MCF 10A (cell line): Measurements from ENCODE around the gene BCAR3. TPM values are rescaled to one million over a fixed set of nuclear protein-coding genes. Genes with fewer than 3 reads are reported as not detected.

Experiments
- BruUV-seq: library from RNA; stranded (reverse); fragments of 400-500 nt; replicated peaks from 2 replicates; lab custom pipeline; 2021; lab: Mats Ljungman, UMichigan
- CTCF ChIA-PET: fragments of 300-600 bp; sonication (Branson Sonifier 250); formaldehyde crosslinking; extraction: SDS; loops from one replicate; lab custom pipeline; 2021; ENCODE audit warnings: antibody characterized with exemption, inconsistent platforms; lab: Yijun Ruan, JAX
- POLR2A ChIA-PET: fragments of 300-600, 350-650 bp; sonication (Branson Sonifier 250); formaldehyde crosslinking; extraction: SDS; loops from one replicate; lab custom pipeline; 2020; ENCODE audit warnings: antibody characterized with exemption, inconsistent platforms; lab: Yijun Ruan, JAX
- DNase-seq: peaks from one replicate; pipeline ENCODE4 v3.0.0-alpha.2; 2018; ENCODE audit not compliant: unreplicated experiment
- H3K27ac Mint-ChIP-seq: one replicate; pipeline ENCODE4 v1.8.0; 2022; ENCODE audit warnings: mild to moderate bottlenecking, low read depth, mixed read lengths; ENCODE audit not compliant: unreplicated experiment
- H3K27me3 Mint-ChIP-seq: one replicate; pipeline ENCODE4 v1.8.0; 2022; ENCODE audit warnings: mixed read lengths; ENCODE audit not compliant: insufficient read depth, unreplicated experiment
- H3K36me3 Mint-ChIP-seq: one replicate; pipeline ENCODE4 v1.8.0; 2022; ENCODE audit warnings: mild to moderate bottlenecking, moderate library complexity, mixed read lengths; ENCODE audit not compliant: insufficient read depth, unreplicated experiment
- H3K4me1 Mint-ChIP-seq: one replicate; pipeline ENCODE4 v1.8.0; 2022; ENCODE audit warnings: mixed read lengths; ENCODE audit not compliant: insufficient read depth, unreplicated experiment
- H3K4me3 Mint-ChIP-seq: one replicate; pipeline ENCODE4 v1.8.0; 2022; ENCODE audit warnings: mild to moderate bottlenecking, moderate library complexity, mixed read lengths; ENCODE audit not compliant: unreplicated experiment
- H3K9me3 Mint-ChIP-seq: one replicate; pipeline ENCODE4 v1.8.0; 2022; ENCODE audit warnings: mixed read lengths; ENCODE audit not compliant: unreplicated experiment
- CTCF ChIP-seq: fragments of 200-600 bp; IDR thresholded peaks from one replicate; pipeline ENCODE4 v1.8.0; 2022; ENCODE audit warnings: antibody characterized with exemption, mild to moderate bottlenecking; ENCODE audit not compliant: unreplicated experiment
- intact Hi-C: fragments of 100-400 bp; cut with micrococcal nuclease; formaldehyde crosslinking; loops from 2 replicates; pipeline ENCODE4 v1.14.1; 2022
- total RNA-seq: library from RNA; stranded (reverse); gene quantifications from 2 replicates; pipeline ENCODE4 v1.2.3, GENCODE V29; 2022

Gene BCAR3
- total RNA-seq, 1 experiment from 2014 or later: 130 TPM

GRCh38 chr1:93617670-93618499 lies 63.8 kb downstream of the BCAR3 start:
- peak; percentile 42 for DNase-seq

DNA sequence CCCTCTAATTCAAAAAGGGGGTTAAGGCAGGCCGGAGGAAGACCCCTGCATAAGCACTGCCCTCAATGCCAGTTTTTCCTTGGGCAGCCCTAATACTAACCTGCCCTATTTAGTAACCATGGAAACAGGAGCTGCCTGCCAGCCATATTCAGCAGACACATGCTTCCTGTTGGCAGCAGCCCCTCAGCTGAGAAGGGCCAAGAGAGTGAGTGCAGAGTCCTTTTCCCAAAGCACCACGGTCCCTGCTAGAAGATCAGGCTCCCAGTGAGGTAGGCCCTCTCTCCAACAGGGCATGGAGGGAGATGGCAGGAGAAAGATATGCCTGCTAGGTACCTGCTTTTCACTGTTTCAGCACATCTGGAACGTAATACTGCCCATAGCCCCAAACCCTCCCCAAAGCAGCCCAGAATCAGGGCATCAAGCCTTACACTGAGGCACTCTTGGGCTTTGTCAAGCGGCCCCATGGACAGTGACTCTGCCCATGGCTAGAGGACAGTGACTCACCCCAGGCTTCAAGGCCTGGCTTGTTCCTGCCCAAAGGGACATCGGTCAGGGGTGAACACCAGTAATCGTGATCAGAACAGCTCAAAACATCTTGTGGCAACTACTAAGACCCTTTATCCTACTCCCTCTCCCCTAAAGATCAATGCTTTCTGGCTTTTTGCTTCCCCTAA lies 64.5 kb downstream of the BCAR3 start:
- Mint-ChIP-seq H3K27me3 (no peaks in the 10 kb centered on the region), H3K9me3 (no peaks in the 10 kb centered on the region), H3K4me3 (no peak overlapping the region), H3K27ac (peak overlapping the region; percentile 97), H3K4me1 (peaks cover 74% of the 10 kb centered on the region), H3K36me3 (peaks cover 30% of the 10 kb centered on the region)
- peak; percentile 58 for DNase-seq
- ChIA-PET CTCF (interaction anchor here (0.5 to 4.7 kb wide), 11 partner anchors 10 to 278 kb away, joined by 3 to 21 read pairs (median 4); partner anchors contain the start of gene FNBP1L), POLR2A (interaction anchor here (0.6 to 8.5 kb wide), 20 partner anchors 9 to 439 kb away, joined by 3 to 72 read pairs (median 6); partner anchors contain the start of gene FNBP1L)
- BruUV-seq: no TSS peak
- intact Hi-C loops: no loop called here
- no peak for TF ChIP-seq CTCF

More at GRCh38 chr1:93617670-93618499, 63.8 kb downstream of the BCAR3 start:
- intact Hi-C loops: no loop called here
- POLR2A ChIA-PET: interaction anchor here (0.6 to 8.5 kb wide), 17 partner anchors 10 to 439 kb away, joined by 3 to 72 read pairs (median 7); partner anchors contain the start of gene FNBP1L
- Mint-ChIP-seq H3K27ac (peak overlapping the region; percentile 97), H3K4me3 (no peak overlapping the region), H3K9me3 (no peaks in the 10 kb centered on the region), H3K36me3 (peaks cover 30% of the 10 kb centered on the region), H3K27me3 (no peaks in the 10 kb centered on the region), H3K4me1 (peaks cover 76% of the 10 kb centered on the region)
- BruUV-seq: no TSS peak
- no peak for TF ChIP-seq CTCF
- CTCF ChIA-PET: interaction anchor here (0.5 to 4.7 kb wide), 11 partner anchors 9 to 279 kb away, joined by 3 to 21 read pairs (median 4); partner anchors contain the start of gene FNBP1L

- Mint-ChIP-seq H3K9me3 (no peaks in the 10 kb centered on the region), H3K27ac (peak overlapping the region; percentile 97), H3K4me1 (peaks cover 72% of the 10 kb centered on the region), H3K27me3 (no peaks in the 10 kb centered on the region), H3K36me3 (peaks cover 24% of the 10 kb centered on the region), H3K4me3 (no peak overlapping the region)
- peak; percentile 54 for DNase-seq
- no TSS peak for BruUV-seq
- TF ChIP-seq CTCF: no peak
- ChIA-PET POLR2A (interaction anchor here (0.6 to 8.5 kb wide), 24 partner anchors 8 to 232 kb away, joined by 3 to 72 read pairs (median 6); partner anchors contain the start of gene FNBP1L), CTCF (interaction anchor here (0.5 to 4.7 kb wide), 9 partner anchors 11 to 256 kb away, joined by 3 to 21 read pairs (median 4); no protein-coding TSS in a partner anchor)
- intact Hi-C loops: no loop called here
These were observed 65.2 kb downstream of the BCAR3 start for GRCh38 chr1:93616221-93616995.
